SJSA1 (cell line): Measurements from ENCODE around the gene ZNF680. TPM values are rescaled to one million over a fixed set of nuclear protein-coding genes. Genes with fewer than 3 reads are reported as not detected.
A peak's percentile ranks its signal among the peaks of the same experiment; 100 is the strongest.

Source experiments
- DNase-seq, 2 experiments: peaks; one replicate each; pipeline ENCODE4 v3.0.0-alpha.2; 2015 to 2020; ENCODE audit warnings: low spot score in 2 of 2, low read depth in 1 of 2
- H3K27ac ChIP-seq: fragments of 250-450 bp; sonication (Bioruptor Pico); 2 replicates; pipeline ENCODE4 v1.5.1; 2020; ENCODE audit warnings: mild to moderate bottlenecking, moderate library complexity
- H3K27me3 ChIP-seq: fragments of 250-450 bp; sonication (Bioruptor Pico); replicated peaks from 2 replicates; pipeline ENCODE4 v1.5.1; 2020; ENCODE audit warnings: mild to moderate bottlenecking, moderate library complexity
- H3K36me3 ChIP-seq: fragments of 250-450 bp; sonication (Bioruptor Pico); 2 replicates; pipeline ENCODE4 v1.5.1; 2020; ENCODE audit warnings: mild to moderate bottlenecking
- H3K4me1 ChIP-seq: fragments of 250-450 bp; sonication (Bioruptor Pico); replicated peaks from 2 replicates; pipeline ENCODE4 v1.6.1; 2021; ENCODE audit warnings: mild to moderate bottlenecking
- H3K4me3 ChIP-seq: fragments of 250-450 bp; sonication (Bioruptor Pico); 2 replicates; pipeline ENCODE4 v1.5.1; 2020; ENCODE audit warnings: mild to moderate bottlenecking
- H3K9me3 ChIP-seq: fragments of 250-450 bp; sonication (Bioruptor Pico); replicated peaks from 2 replicates; pipeline ENCODE4 v1.5.1; 2020; ENCODE audit warnings: mild to moderate bottlenecking
- total RNA-seq: library from RNA; depleted of rRNA; stranded (reverse); fragments of >200 nt; shearing (Covaris generic); gene quantifications from 2 replicates; pipeline ENCODE4 v1.2.3, GENCODE V29; 2014; rRNA removed

ZNF680 gene
- 2.9 and 6.1 TPM in 2 replicates for total RNA-seq

DNA sequence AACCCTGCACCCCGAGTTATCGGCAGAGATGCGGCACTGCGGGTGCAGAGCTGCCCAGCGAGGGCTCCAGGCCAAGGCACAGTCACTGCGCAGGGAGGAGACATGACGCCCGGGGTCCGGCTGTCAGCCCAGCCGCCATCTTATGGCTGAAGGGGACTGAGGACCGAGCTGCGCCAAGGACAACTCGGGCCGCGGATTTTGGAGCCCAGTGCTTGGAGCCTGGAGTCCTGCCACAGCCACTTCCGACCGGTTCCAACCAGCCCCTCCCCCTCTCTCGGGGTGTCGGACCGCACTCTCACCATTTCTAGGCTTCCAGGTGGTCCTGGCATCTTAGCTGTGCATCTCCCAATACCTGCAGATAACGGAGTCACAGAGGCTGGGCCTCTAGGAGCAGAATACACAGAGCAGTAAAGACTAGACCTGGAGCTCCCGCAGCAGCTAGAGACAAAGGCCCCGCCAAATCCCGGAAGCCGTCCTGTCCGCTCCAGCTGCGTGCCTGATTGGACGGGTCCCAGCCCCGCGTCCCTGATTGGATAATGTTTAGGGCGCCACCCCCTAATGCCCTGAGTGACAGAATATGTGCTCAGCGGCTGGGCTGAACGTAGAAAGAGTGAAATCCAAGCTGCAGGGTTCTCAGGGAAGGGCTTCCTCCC, at the start of gene ZNF680:
ZNF680 (minus strand) TSS at position 446 of the 653 bp plus-strand sequence; CDS start at position 329, 117 bp downstream.
- no peaks in the 10 kb centered on the region for H3K27me3 ChIP-seq
- H3K36me3 ChIP-seq = no peaks in the 10 kb centered on the region
- H3K4me1 ChIP-seq = no peaks in the 10 kb centered on the region
- peak within 1 kb of the TSS; percentile 53 for H3K4me3 ChIP-seq
- H3K9me3 ChIP-seq = no peaks in the 10 kb centered on the region
- H3K27ac ChIP-seq = peak within 1 kb of the TSS; percentile 68
- DNase-seq = peak; percentile 72 to 77

DNA sequence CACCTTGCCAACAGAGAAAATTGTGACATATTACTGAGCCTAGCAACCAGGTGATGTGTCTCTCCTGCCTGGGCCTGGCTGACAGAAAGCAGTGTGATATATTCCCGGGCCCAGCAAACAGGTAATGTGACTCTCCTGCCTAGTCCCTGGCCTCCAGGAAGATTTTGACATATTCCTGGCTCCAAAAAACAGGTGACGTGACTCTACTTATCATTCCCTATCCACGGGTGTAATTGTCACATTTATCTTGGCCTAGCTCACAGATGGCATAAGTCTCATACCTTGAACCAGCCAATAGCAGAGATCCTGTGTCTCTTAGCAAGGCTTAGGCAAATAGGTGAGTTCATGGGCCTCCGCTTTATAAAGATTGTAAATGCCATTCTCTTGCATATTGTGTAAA, 49.6 kb upstream of the ZNF680 start:
- Histone ChIP-seq H3K27me3 (no peaks in the 10 kb centered on the region), H3K9me3 (peaks cover 20% of the 10 kb centered on the region), H3K27ac (no peak overlapping the region), H3K36me3 (no peaks in the 10 kb centered on the region), H3K4me1 (no peaks in the 10 kb centered on the region), H3K4me3 (no peak overlapping the region)
- DNase-seq = no peak

DNA sequence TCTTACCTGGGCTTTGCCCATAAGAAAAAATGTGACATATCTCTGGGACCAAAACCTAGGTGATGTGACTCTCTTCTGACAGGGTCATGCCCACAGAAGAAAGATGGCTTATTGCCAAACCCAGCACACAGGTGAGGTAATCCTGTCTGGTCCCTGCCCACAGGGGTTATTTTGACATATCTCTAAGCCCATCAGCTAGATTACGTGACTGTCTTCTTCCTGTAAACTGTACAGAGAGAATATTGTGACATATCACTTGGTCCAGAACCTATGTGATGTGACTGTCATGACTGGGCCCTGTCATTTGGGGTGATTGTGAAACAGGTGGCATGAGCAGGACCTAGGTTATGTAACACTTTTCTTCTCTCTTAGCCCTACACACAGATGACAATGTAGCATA, 48.8 kb upstream of the ZNF680 start:
- H3K4me3 ChIP-seq = no peak overlapping the region
- DNase-seq = no peak
- no peaks in the 10 kb centered on the region for H3K36me3 ChIP-seq
- H3K27ac ChIP-seq = no peak overlapping the region
- H3K9me3 ChIP-seq = peaks cover 20% of the 10 kb centered on the region
- H3K27me3 ChIP-seq = no peaks in the 10 kb centered on the region
- no peaks in the 10 kb centered on the region for H3K4me1 ChIP-seq

DNA sequence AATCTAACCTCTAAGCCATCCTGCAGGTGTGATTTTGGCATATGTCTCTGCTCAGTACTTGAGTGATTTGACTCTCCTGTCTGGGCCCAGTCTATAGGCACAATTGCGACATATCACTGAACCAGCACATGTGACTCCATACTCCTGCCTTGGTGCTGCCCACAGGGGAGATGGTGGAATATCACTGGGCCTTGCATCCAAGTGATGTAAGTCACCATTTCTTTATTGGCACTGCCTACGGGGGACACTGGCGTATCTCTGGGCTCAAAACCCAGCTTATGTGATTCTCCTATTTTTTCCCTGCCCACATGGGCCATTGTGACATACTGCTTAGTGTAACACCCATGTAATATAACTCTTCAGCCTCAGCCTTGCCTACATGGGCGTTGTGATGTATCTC, 48.1 kb upstream of the ZNF680 start:
- H3K36me3 ChIP-seq = no peaks in the 10 kb centered on the region
- H3K27ac ChIP-seq = no peak overlapping the region
- no peaks in the 10 kb centered on the region for H3K4me1 ChIP-seq
- no peaks in the 10 kb centered on the region for H3K27me3 ChIP-seq
- no peak overlapping the region for H3K4me3 ChIP-seq
- no peak for DNase-seq
- H3K9me3 ChIP-seq = peaks cover 17% of the 10 kb centered on the region

DNA sequence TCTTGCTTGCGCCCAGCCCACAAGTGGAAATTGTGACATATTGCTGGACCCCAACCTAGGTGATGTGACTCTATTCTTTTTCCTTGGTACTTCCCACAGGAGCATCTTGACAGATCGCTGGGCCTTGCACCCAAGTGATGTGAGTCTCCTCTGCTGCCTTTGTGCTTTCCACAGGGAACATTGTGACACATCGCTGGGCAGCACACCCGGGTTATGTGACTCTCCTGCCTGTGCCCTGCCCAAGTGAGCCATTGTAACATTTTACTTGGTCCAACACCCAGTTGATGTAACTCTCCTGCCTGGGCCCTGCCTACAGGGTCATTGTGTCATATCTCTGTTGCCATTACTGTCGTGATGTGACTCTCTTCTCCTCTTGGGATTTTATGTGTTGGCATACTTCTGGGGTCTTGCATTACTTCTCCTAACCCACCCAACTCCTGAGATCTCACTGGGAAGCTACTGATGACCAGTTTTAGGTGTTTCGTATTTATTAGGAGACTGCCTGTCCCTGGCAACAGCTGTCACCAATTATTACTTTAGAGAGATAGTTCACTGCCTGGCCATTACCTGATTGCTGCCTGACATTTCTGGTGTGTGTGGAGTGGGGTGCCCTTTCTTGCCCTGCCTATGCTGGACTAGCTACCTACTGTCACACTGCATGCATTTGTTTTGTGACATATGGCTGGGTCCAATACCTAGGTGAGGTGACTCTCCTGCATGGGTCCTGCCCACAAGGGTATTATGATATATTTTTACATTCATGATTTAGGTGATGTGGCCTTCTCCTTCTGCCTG, 45.4 kb upstream of the ZNF680 start:
- Histone ChIP-seq H3K9me3 (peaks cover 19% of the 10 kb centered on the region), H3K36me3 (no peaks in the 10 kb centered on the region), H3K4me1 (no peaks in the 10 kb centered on the region), H3K27ac (no peak overlapping the region), H3K4me3 (no peak overlapping the region), H3K27me3 (no peaks in the 10 kb centered on the region)
- peak in 1 of 2 experiments; percentile 11 for DNase-seq

DNA sequence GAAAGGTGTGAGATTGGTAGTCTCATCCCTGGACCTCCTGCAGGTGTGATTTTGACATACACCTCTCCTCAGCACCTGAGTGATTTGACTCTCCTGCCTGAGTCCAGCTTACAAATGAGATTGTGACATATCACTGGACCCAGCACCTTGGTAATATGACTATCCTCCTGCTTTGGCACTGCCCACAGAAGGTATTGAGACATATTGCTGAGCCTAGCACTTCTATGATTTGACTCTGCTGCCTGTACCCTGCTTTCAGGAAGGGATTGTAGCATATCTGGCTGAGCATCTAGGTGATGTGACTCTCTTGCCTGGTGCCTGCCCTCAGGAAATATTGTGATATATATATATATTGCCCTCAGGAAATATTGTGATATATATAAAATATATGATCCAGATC, 43.5 kb upstream of the ZNF680 start:
- H3K36me3 ChIP-seq = no peaks in the 10 kb centered on the region
- H3K27ac ChIP-seq = no peak overlapping the region
- H3K4me3 ChIP-seq = no peak overlapping the region
- H3K4me1 ChIP-seq = no peaks in the 10 kb centered on the region
- no peaks in the 10 kb centered on the region for H3K27me3 ChIP-seq
- peaks cover 11% of the 10 kb centered on the region for H3K9me3 ChIP-seq
- no peak for DNase-seq

DNA sequence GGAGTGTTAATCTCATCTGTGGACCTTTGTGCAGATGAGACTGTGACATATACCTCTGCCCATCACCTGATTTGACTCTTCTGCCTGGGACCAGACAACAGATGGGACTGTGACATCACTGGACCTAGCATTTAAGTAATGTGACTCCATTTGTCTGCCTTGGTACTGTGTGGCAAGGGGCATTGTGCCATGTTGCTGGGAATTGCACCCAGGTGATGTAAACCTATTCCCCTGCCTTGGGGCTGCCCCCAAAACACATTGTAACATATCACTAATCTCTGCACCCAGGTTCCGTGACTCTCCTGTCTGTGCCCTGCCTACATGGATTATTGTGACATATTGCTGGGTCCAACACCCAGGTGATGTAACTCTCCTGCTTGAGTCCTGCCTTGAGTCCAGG, 40.4 kb upstream of the ZNF680 start:
- Histone ChIP-seq H3K36me3 (no peaks in the 10 kb centered on the region), H3K27ac (no peak overlapping the region), H3K4me3 (no peak overlapping the region), H3K27me3 (no peaks in the 10 kb centered on the region), H3K4me1 (no peaks in the 10 kb centered on the region), H3K9me3 (peaks cover 13% of the 10 kb centered on the region; the same call in 1 of the 2 replicates)
- peak in 1 of 2 experiments; percentile 8 for DNase-seq

DNA sequence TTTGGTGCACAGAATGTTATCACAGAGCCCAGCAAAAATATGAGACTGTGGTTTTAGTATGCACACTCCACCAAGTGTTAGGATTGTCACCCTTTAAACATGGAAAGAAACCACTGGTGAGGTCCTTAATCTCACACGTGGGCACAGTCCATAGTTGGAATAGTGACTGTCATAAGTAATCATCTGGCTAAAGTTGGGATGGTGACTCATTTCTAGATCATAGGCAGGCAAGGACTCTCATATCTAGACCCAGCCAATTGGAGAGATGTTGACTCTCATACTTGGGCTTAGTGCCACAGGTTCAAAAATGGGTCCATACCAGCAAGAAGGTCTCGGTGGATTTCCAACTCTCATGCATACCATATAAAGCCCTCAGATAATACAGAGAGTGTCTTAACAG, 39.6 kb upstream of the ZNF680 start:
- H3K9me3 ChIP-seq = peaks cover 13% of the 10 kb centered on the region; the same call in 1 of the 2 replicates
- H3K27ac ChIP-seq = no peak overlapping the region
- no peaks in the 10 kb centered on the region for H3K4me1 ChIP-seq
- no peak overlapping the region for H3K4me3 ChIP-seq
- DNase-seq = peak in 1 of 2 experiments; percentile 0
- no peaks in the 10 kb centered on the region for H3K27me3 ChIP-seq
- H3K36me3 ChIP-seq = no peaks in the 10 kb centered on the region

DNA sequence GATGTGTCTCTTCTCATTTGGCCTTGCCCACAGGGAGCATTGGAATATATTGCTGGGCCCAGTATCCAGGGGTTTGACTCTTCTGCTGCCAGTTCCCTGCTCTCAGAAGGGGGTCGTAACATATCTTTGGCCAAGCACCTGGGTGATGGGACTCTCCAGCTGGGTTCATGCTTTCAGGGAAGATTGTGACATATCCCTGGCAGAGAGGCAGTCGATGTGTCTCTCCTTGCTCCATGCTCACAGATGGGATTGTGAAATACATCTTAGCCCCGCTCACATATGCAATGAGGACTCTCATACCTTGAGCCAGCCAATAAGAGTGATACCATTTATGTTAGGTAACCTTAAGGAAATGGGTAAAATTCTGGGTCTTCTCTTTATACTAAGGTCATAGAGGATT, 39.2 kb upstream of the ZNF680 start:
- peaks cover 13% of the 10 kb centered on the region; the same call in 1 of the 2 replicates for H3K9me3 ChIP-seq
- no peak overlapping the region for H3K4me3 ChIP-seq
- no peak for DNase-seq

DNA sequence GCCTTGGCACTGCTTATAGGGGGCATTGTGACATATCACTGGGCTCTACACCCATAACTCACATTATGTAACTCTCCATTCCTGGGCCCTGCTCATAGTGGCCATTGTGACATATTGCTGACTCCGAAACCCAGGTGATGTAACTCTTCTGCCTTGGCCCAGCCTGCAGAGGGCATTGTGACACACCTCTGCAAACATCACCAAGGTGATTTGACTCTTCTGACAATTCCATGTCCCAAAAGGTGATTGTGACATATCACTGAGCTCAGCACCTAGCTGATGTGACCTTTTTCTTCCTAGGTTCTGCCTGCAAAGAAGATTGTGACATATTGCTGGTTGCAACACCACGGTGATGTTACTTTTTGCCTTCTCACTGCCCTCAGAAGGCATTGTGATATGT, 36.5 kb upstream of the ZNF680 start:
- no peaks in the 10 kb centered on the region for H3K4me1 ChIP-seq
- no peaks in the 10 kb centered on the region for H3K36me3 ChIP-seq
- H3K27ac ChIP-seq = no peak overlapping the region
- H3K27me3 ChIP-seq = no peaks in the 10 kb centered on the region
- H3K9me3 ChIP-seq = peaks cover 13% of the 10 kb centered on the region; the same call in 1 of the 2 replicates
- no peak for DNase-seq
- no peak overlapping the region for H3K4me3 ChIP-seq

More for the DNA sequence above, 39.2 kb upstream of the ZNF680 start:
- no peaks in the 10 kb centered on the region for H3K36me3 ChIP-seq
- H3K4me1 ChIP-seq = no peaks in the 10 kb centered on the region
- no peaks in the 10 kb centered on the region for H3K27me3 ChIP-seq
- no peak overlapping the region for H3K27ac ChIP-seq

DNA sequence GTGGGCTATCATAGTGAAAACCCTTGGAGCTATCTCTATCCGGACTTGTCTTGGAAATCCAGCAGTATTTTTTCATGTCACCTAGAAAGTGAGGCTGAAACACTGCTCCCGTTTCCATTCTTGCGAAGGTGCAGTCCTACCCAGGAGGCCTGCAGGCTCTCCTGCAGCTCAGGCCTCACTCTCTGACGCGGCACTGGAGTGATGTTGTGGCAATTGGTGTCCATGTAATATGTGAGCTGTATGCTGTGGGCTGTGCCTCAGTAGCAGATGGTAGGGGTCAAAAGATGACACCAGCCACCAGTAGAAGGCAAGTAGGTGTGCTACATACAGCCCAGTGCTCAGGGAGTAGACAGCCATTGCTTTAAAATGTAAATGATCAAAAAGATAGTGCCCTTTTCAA, 28.1 kb upstream of the ZNF680 start:
- Histone ChIP-seq H3K27me3 (no peaks in the 10 kb centered on the region), H3K27ac (no peak overlapping the region), H3K9me3 (peaks cover 5% of the 10 kb centered on the region; the same call in 1 of the 2 replicates), H3K4me1 (no peaks in the 10 kb centered on the region), H3K4me3 (no peak overlapping the region), H3K36me3 (no peaks in the 10 kb centered on the region)
- no peak for DNase-seq

DNA sequence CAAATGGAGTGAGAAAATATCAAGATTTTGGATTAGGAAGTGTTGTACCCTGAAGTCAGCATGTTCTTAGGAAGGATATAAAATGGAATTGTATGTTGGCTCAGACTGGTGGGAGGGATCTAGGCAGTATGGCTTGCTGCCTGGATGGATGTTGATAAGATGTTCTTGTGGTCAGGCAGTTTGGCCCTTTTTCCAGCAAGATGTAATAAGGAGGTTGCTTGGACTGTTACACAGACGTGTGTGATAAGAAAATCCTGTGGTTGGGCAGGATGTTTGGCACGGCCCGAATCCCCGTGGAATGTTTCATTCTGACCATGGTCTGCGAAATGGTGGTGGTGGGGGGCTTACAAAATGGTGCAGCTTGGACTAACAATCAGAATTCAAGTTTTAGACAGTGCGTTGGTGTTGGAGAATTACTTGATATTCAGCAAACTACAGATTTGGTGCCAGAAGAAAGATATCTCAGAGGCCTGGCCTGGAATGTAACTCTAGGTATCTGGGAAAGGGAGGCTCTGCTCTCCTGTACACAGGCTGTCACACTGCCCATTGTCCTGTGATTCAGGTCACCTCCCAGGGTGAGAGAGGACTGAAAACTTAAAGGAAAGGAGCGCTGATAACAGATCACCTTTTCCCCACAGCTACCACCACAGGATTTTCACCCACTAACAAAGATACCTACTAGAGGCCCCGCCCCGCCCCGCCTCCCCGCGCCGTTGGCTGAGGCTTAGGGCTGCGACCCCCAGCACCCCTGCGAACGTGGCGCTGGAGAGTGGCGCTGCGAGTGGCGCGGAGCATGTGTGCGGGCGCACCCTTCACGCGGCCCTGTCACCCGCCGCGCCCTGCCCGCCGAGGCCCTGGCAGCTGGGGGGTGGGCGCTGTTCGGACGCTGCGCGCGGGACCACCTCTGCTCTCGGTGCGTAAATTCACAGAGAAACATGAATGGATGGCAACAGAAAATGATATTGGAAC, 19.3 kb upstream of the ZNF680 start:
- no peaks in the 10 kb centered on the region for H3K4me1 ChIP-seq
- no peak overlapping the region for H3K4me3 ChIP-seq
- no peak overlapping the region for H3K27ac ChIP-seq
- H3K36me3 ChIP-seq = no peaks in the 10 kb centered on the region
- no peak for DNase-seq
- H3K27me3 ChIP-seq = no peaks in the 10 kb centered on the region
- 0 out of 2 replicates have a peak, but pooled peaks cover 2% of the 10 kb centered on the region for H3K9me3 ChIP-seq

DNA sequence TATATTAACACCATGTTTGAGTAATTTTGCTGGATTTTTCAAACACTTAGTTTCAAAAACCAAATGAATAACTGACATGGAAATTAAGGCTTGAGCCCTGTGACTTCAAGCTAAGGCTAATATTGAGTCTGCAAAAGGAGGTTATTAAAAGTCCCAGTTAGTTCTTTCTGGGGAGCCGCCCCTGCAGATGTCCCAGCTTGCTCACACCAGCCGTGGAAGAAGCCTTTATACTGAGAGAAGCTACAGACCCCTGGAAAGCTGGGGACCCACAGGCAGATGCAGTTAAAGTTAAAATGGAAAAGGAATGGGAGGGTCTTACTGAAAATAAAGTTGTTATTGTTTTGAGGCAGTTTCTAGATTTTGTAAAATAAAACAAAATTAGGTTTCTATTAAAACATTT, 18.5 kb upstream of the ZNF680 start:
- Histone ChIP-seq H3K4me1 (no peaks in the 10 kb centered on the region), H3K27me3 (no peaks in the 10 kb centered on the region), H3K4me3 (no peak overlapping the region), H3K27ac (no peak overlapping the region), H3K36me3 (no peaks in the 10 kb centered on the region), H3K9me3 (0 out of 2 replicates have a peak, but pooled peaks cover 2% of the 10 kb centered on the region)
- no peak for DNase-seq
